Testis (tissue), 2 donors: ENCODE results near the gene JAKMIP2.

Experiments
- POLR2A ChIP-seq: fragments of 450-650 bp; IDR thresholded peaks from one replicate; pipeline ENCODE4 v1.6.1; 2017; ENCODE audit warnings: antibody characterized with exemption, mild to moderate bottlenecking, moderate library complexity
- TF ChIP-seq, protein P1 (sequence below), 3 experiments: fragments of 450-650 bp in 2 of 3; fragments of 200-600 bp in 1 of 3; sonication (generic) in 1 of 3; IDR thresholded peaks; one replicate each; pipeline ENCODE4 v1.5.1; 2016 to 2019; ENCODE audit warnings: antibody characterized with exemption in 3 of 3, mild to moderate bottlenecking in 2 of 3, moderate library complexity in 1 of 3

- TF ChIP-seq, protein P1, sequence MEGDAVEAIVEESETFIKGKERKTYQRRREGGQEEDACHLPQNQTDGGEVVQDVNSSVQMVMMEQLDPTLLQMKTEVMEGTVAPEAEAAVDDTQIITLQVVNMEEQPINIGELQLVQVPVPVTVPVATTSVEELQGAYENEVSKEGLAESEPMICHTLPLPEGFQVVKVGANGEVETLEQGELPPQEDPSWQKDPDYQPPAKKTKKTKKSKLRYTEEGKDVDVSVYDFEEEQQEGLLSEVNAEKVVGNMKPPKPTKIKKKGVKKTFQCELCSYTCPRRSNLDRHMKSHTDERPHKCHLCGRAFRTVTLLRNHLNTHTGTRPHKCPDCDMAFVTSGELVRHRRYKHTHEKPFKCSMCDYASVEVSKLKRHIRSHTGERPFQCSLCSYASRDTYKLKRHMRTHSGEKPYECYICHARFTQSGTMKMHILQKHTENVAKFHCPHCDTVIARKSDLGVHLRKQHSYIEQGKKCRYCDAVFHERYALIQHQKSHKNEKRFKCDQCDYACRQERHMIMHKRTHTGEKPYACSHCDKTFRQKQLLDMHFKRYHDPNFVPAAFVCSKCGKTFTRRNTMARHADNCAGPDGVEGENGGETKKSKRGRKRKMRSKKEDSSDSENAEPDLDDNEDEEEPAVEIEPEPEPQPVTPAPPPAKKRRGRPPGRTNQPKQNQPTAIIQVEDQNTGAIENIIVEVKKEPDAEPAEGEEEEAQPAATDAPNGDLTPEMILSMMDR (IDR thresholded peaks at IDR 0.05) = no peak
- no peak for TF ChIP-seq POLR2A
These were observed 206.9 kb downstream of the JAKMIP2 start for GRCh38 chr5:147575598-147575997.
